GM18867 (cell line): ENCODE data around the gene NIM1K.
"Not testable (repeated sequence)": the region's sequence is repeated elsewhere in the genome, so short reads cannot be mapped to it uniquely, and the experiment has no call there.

Experiments
- ATAC-seq: cut with Tn5 transposase; IDR thresholded peaks from one replicate; pipeline ENCODE4 v1.9.1; 2021; ENCODE audit warnings: mild to moderate bottlenecking, moderate library complexity; ENCODE audit not compliant: unreplicated experiment

The NIM1K gene

GRCh38 chr5:43312699-43313034, 120.6 kb downstream of the NIM1K start:
- peak; percentile 1 for ATAC-seq

- peak; percentile 93 for ATAC-seq
Observed at GRCh38 chr5:43313035-43313853, 121.2 kb downstream of the NIM1K start, which contains the start of gene HMGCS1. HMGCS1 (minus strand) TSS chr5:43313412; CDS start chr5:43298965, 14,447 bp downstream.

- ATAC-seq, result no peak
Observed at GRCh38 chr5:43313854-43314457, 121.9 kb downstream of the NIM1K start.

GRCh38 chr5:43314724-43315123, 122.7 kb downstream of the NIM1K start:
- no peak for ATAC-seq

- ATAC-seq, result no peak
Observed at GRCh38 chr5:43315263-43315662, 123.2 kb downstream of the NIM1K start.

- no peak for ATAC-seq
Observed at GRCh38 chr5:43315682-43316081, 123.7 kb downstream of the NIM1K start.

- no peak for ATAC-seq
Observed at GRCh38 chr5:43316421-43316820, 124.4 kb downstream of the NIM1K start.

GRCh38 chr5:43320846-43321245, 128.8 kb downstream of the NIM1K start:
- no peak for ATAC-seq

GRCh38 chr5:43323488-43323887, 131.5 kb downstream of the NIM1K start:
- not testable (repeated sequence) for ATAC-seq

- ATAC-seq, result not testable (repeated sequence)
Observed at GRCh38 chr5:43325624-43326023, 133.6 kb downstream of the NIM1K start.
